HG03280 (cell line): ENCODE results near the gene SRP54.
"Not testable (repeated sequence)": the region's sequence is repeated elsewhere in the genome, so short reads cannot be mapped to it uniquely, and the experiment has no call there.

Source experiments
- ATAC-seq: cut with Tn5 transposase; IDR thresholded peaks from one replicate; pipeline ENCODE4 v1.9.1; 2021; ENCODE audit warnings: mild to moderate bottlenecking, moderate library complexity; ENCODE audit not compliant: unreplicated experiment

SRP54 gene

GRCh38 chr14:35046048-35046750 is 63.4 kb downstream of the SRP54 start, which contains the start of gene FAM177A1:
FAM177A1 (plus strand) TSS chr14:35046272; CDS start chr14:35046464, 192 bp downstream.
- ATAC-seq: peak; percentile 94

GRCh38 chr14:35046751-35047536 is 64.2 kb downstream of the SRP54 start:
- ATAC-seq: peak; percentile 26

- ATAC-seq: no peak
Measured at GRCh38 chr14:35047976-35048513, 65.3 kb downstream of the SRP54 start.

GRCh38 chr14:35050652-35051051 is 67.9 kb downstream of the SRP54 start:
- no peak for ATAC-seq

- no peak for ATAC-seq
Measured at GRCh38 chr14:35051796-35052195, 69.0 kb downstream of the SRP54 start.

- ATAC-seq: no peak
Measured at GRCh38 chr14:35052637-35053036, 69.8 kb downstream of the SRP54 start.

GRCh38 chr14:35061113-35061791 is 78.5 kb downstream of the SRP54 start:
- ATAC-seq: not testable (repeated sequence)

GRCh38 chr14:35065731-35066130 is 82.9 kb downstream of the SRP54 start:
- ATAC-seq: not testable (repeated sequence)

GRCh38 chr14:35068238-35069012 is 85.6 kb downstream of the SRP54 start:
- ATAC-seq: no peak

GRCh38 chr14:35072226-35072625 is 89.4 kb downstream of the SRP54 start:
- ATAC-seq: no peak

- no peak for ATAC-seq
Measured at GRCh38 chr14:35073486-35073885, 90.7 kb downstream of the SRP54 start.

- ATAC-seq: no peak
Measured at GRCh38 chr14:35078082-35078481, 95.3 kb downstream of the SRP54 start.
